Upper lobe of right lung (tissue), 1 donor: Measurements from ENCODE around the gene SVIL. TPM values are rescaled to one million over a fixed set of nuclear protein-coding genes. Genes with fewer than 3 reads are reported as not detected.
"Not testable (repeated sequence)": the region's sequence is repeated elsewhere in the genome, so short reads cannot be mapped to it uniquely, and the experiment has no call there.

Experiments used
- ATAC-seq: fragments of 200-7000 bp; cut with Tn5 transposase; one replicate; pipeline ENCODE4 v1.9.1; 2020; ENCODE audit warnings: mild to moderate bottlenecking, moderate library complexity
- DNase-seq: peaks from one replicate; pipeline ENCODE4 v3.0.0-alpha.2; 2020
- H3K27ac ChIP-seq: fragments of 200-600 bp; one replicate; pipeline ENCODE4 v1.8.0; 2022
- H3K27me3 ChIP-seq: fragments of 200-600 bp; one replicate; pipeline ENCODE4 v1.8.0; 2022; ENCODE audit warnings: mild to moderate bottlenecking
- H3K36me3 ChIP-seq: fragments of 200-600 bp; one replicate; pipeline ENCODE4 v1.8.0; 2022
- H3K4me1 ChIP-seq: fragments of 200-600 bp; one replicate; pipeline ENCODE4 v1.8.0; 2022
- H3K4me3 ChIP-seq: fragments of 200-600 bp; one replicate; pipeline ENCODE4 v1.8.0; 2022; ENCODE audit warnings: mild to moderate bottlenecking
- H3K9me3 ChIP-seq: fragments of 200-600 bp; one replicate; pipeline ENCODE4 v1.8.0; 2022
- intact Hi-C: fragments of 100-400 bp; cut with DNase I; formaldehyde crosslinking; loops from one replicate; pipeline ENCODE4 v1.11.0; 2022
- total RNA-seq: library from RNA; stranded (reverse); fragmentation: NEBNext Ultra II Directional; extraction: Animal tissue kit (Norgen Biotek cat#: 25700); gene quantifications from one replicate; pipeline ENCODE4 v1.2.1, GENCODE V29; 2021
- TF ChIP-seq, protein P1 (sequence below): fragments of 200-600 bp; IDR thresholded peaks from one replicate; pipeline ENCODE4 v1.8.0; 2022; ENCODE audit warnings: antibody characterized with exemption
- donor health status: DM: no; HTN: yes; CAD: no; lungs with severe emphysema.

The SVIL gene
- total RNA-seq, 1 donor from 2014 or later: 106 TPM

DNA sequence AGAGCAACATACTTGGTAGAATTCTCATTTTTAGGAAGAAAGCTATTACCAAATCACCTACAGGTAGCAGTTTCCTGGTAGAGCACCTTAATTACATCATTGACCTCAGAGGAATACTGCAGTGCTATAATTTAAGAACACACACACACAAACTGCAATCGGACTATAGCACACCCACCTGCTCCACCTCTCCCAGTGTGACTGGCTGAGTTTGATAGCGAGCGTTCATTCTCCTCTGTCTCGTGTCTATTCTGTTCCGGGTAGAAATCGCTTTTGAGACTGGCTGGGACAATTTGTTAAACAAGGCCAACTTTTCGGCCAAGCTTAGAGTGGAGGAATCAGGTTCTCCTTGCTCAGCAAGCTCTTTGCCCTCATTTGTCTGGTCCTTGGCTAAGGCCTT, 110.5 kb downstream of the SVIL start:
- intact Hi-C loops: no loop called here
- ATAC-seq (no peak), DNase-seq (no peak)
- peaks cover 4% of the 10 kb centered on the region for H3K4me1 ChIP-seq
- H3K27me3 ChIP-seq: no peaks in the 10 kb centered on the region
- H3K27ac ChIP-seq: no peak overlapping the region
- no peaks in the 10 kb centered on the region for H3K9me3 ChIP-seq
- no peak overlapping the region for H3K4me3 ChIP-seq
- H3K36me3 ChIP-seq: peaks cover 52% of the 10 kb centered on the region
- TF ChIP-seq, protein P1, sequence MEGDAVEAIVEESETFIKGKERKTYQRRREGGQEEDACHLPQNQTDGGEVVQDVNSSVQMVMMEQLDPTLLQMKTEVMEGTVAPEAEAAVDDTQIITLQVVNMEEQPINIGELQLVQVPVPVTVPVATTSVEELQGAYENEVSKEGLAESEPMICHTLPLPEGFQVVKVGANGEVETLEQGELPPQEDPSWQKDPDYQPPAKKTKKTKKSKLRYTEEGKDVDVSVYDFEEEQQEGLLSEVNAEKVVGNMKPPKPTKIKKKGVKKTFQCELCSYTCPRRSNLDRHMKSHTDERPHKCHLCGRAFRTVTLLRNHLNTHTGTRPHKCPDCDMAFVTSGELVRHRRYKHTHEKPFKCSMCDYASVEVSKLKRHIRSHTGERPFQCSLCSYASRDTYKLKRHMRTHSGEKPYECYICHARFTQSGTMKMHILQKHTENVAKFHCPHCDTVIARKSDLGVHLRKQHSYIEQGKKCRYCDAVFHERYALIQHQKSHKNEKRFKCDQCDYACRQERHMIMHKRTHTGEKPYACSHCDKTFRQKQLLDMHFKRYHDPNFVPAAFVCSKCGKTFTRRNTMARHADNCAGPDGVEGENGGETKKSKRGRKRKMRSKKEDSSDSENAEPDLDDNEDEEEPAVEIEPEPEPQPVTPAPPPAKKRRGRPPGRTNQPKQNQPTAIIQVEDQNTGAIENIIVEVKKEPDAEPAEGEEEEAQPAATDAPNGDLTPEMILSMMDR: no peak

DNA sequence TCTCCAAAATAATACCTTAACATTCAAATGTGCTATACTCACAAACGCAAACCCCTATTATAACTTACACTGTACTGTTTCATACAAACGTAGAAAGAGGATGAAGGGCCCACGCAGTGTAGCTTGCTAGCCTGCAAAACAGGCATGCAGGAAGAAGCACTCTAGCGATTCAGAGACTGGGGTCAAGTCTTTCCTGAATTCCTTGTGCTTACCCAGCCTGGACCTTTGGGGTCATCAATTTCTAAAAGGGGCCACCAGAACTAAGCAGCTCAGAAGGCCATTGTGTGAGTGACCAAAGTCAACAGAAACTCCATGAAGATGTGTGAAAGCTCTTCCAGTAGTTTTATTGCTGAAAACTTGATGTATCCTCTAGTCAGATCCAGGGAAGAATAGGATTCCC, 111.9 kb downstream of the SVIL start:
- peaks cover 4% of the 10 kb centered on the region for H3K4me1 ChIP-seq
- H3K4me3 ChIP-seq: peak overlapping the region; percentile 20
- no peak overlapping the region for H3K27ac ChIP-seq
- TF ChIP-seq, protein P1: no peak
- peaks cover 58% of the 10 kb centered on the region for H3K36me3 ChIP-seq
- ATAC-seq (no peak), DNase-seq (no peak)
- intact Hi-C loops: no loop called here
- no peaks in the 10 kb centered on the region for H3K9me3 ChIP-seq
- H3K27me3 ChIP-seq: no peaks in the 10 kb centered on the region

- peak overlapping the region; percentile 33 for H3K27ac ChIP-seq
- peak; percentile 29 for ATAC-seq
- H3K4me1 ChIP-seq: peaks cover 4% of the 10 kb centered on the region
- intact Hi-C loops: no loop called here
- TF ChIP-seq, protein P1: no peak
- peaks cover 60% of the 10 kb centered on the region for H3K36me3 ChIP-seq
- peak overlapping the region; percentile 20 for H3K4me3 ChIP-seq
- no peaks in the 10 kb centered on the region for H3K27me3 ChIP-seq
- no peaks in the 10 kb centered on the region for H3K9me3 ChIP-seq
- no peak for DNase-seq
Measured at GRCh38 chr10:29522061-29522855, 112.5 kb downstream of the SVIL start.

DNA sequence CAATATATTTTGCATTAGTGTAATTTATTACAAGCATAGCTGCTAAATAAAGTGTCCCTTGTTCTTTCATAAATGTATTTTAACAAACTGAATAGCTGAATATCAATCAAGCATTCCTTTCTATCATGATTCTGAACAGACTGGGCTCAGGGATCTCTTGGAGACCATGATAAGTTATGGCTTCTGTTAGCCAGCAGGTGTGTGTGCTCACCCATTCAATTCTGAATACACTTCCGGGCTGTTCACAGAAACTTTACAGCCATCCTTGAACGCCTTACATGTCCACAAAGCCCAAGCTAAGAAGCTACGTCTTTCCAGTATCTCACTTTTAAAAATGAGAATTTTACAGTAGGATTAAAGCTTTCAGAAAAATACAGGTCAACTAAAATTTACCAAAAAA, 115.1 kb downstream of the SVIL start:
- Histone ChIP-seq H3K4me3 (no peak overlapping the region), H3K27me3 (no peaks in the 10 kb centered on the region), H3K27ac (no peak overlapping the region), H3K4me1 (peaks cover 4% of the 10 kb centered on the region), H3K36me3 (peaks cover 58% of the 10 kb centered on the region), H3K9me3 (no peaks in the 10 kb centered on the region)
- DNase-seq: no peak
- TF ChIP-seq, protein P1: no peak
- ATAC-seq: no peak
- intact Hi-C loops: no loop called here

DNA sequence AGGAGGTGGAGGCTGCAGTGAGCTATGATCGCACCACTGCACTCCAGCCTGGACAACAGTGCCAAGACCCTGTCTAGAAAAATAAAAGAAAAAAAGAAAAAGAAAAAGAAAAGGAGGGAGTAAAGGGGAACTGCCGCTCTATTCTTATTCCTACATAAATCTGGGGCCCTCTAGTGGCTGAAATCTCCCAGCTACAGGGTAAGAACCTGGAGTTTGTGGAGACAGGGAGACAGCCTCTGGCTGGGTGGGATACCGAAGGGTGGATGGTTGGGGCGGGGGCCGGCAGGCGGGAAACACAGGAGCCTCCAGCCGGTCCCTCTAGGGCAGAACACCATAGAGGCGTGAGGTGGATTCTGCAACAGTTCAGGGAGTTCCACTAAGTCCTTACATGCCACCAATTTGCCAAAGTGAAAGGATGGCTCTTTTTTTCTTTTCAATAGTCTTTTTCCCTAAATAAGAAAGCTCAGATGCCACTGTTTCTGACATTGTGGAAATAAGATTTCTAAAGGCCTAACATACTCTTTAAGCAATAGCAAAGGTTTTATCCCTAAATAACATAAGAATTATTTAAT, 117.3 kb downstream of the SVIL start:
- no peaks in the 10 kb centered on the region for H3K27me3 ChIP-seq

DNA sequence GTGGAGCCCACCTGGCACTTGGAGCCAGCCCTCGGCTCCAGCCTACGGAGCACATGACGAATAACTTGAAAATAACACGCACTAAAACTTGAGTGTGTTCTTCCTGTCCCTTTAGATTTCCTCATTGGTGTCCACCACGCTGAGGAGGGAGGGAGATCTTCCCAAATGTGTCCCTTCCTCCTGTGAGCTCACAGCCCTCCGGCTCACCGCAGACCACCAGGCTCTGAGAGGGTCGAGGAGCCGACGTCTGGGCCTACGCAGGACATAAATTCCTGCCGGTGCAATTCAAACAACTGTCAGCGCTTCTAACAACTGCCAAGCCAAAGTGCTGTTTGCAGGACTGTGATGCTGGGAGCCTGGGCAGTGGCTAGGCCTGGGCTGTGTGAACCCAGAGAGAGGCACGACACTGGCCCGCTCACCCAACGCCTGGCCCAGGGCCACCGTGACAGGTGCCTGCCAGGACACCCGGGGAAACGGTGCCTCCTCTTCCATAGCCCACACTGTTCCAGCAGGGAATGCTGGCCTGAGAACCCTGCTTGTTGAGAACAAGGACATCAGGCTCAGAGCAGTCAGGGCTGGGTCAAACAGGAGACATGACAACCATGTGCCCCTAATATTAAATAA, 118.3 kb downstream of the SVIL start:
- ATAC-seq: peak; percentile 33
- peaks cover 38% of the 10 kb centered on the region for H3K36me3 ChIP-seq
- H3K27me3 ChIP-seq, H3K9me3 ChIP-seq, H3K4me3 ChIP-seq, DNase-seq, H3K27ac ChIP-seq, H3K4me1 ChIP-seq, intact Hi-C loops: not testable (repeated sequence)

More for the DNA sequence above, 117.3 kb downstream of the SVIL start:
- peaks cover 38% of the 10 kb centered on the region for H3K36me3 ChIP-seq
- H3K27ac ChIP-seq: no peak overlapping the region
- no peaks in the 10 kb centered on the region for H3K9me3 ChIP-seq
- peaks cover 4% of the 10 kb centered on the region for H3K4me1 ChIP-seq
- no peak for DNase-seq
- TF ChIP-seq, protein P1: peak; percentile 46
- H3K4me3 ChIP-seq: no peak overlapping the region
- peak; percentile 53 for ATAC-seq
- intact Hi-C loops: no loop called here

GRCh38 chr10:29515879-29516278, 118.9 kb downstream of the SVIL start:
- H3K9me3 ChIP-seq, DNase-seq, H3K4me3 ChIP-seq, H3K27ac ChIP-seq, intact Hi-C loops, H3K27me3 ChIP-seq, H3K4me1 ChIP-seq: not testable (repeated sequence)
- peaks cover 35% of the 10 kb centered on the region for H3K36me3 ChIP-seq
- peak; percentile 14 for ATAC-seq

GRCh38 chr10:29515104-29515503, 119.7 kb downstream of the SVIL start:
- H3K4me3 ChIP-seq, ATAC-seq, H3K27ac ChIP-seq, intact Hi-C loops, H3K4me1 ChIP-seq, DNase-seq, H3K9me3 ChIP-seq, H3K27me3 ChIP-seq: not testable (repeated sequence)
- peaks cover 30% of the 10 kb centered on the region for H3K36me3 ChIP-seq
